ENCODE data around the gene MEF2D.

GRCh38 chr1:156493154-156493631, 7.4 kb downstream of the MEF2D start:
- TF ChIP-seq POLR2A (IDR thresholded peaks at IDR 0.05) (no peak), CTCF (IDR thresholded peaks at IDR 0.05) (no peak)
